Measurements from ENCODE around the gene MYH6.

GRCh38 chr14:23443881-23444280 lies 35.8 kb upstream of the MYH6 start:
- TF ChIP-seq CTCF (IDR thresholded peaks at IDR 0.05), result no peak
- TF ChIP-seq POLR2AphosphoS5 (IDR thresholded peaks at IDR 0.05; ENCODE audit: insufficient read depth in 1 of 2, low read depth in 1 of 2), result no peak
- no peak for TF ChIP-seq POLR2A (IDR thresholded peaks at IDR 0.05)
